ENCODE measurements around the gene CHST15.

The CHST15 gene

GRCh38 chr10:124028700-124029480 lies 64.5 kb downstream of the CHST15 start:
- DNase-seq (ENCODE audit: low read depth): no peak

GRCh38 chr10:124027651-124028050 lies 65.7 kb downstream of the CHST15 start:
- DNase-seq (ENCODE audit: low read depth): no peak

GRCh38 chr10:124027031-124027611 lies 66.3 kb downstream of the CHST15 start:
- no peak for DNase-seq (ENCODE audit: low read depth)

- no peak for DNase-seq (ENCODE audit: low read depth)
Observed at GRCh38 chr10:124026589-124026939, 66.8 kb downstream of the CHST15 start.

- DNase-seq (ENCODE audit: low read depth): no peak
Observed at GRCh38 chr10:124025660-124026588, 67.5 kb downstream of the CHST15 start.

GRCh38 chr10:124025152-124025551 lies 68.2 kb downstream of the CHST15 start:
- DNase-seq (ENCODE audit: low read depth): no peak

GRCh38 chr10:124022066-124022465 lies 71.3 kb downstream of the CHST15 start:
- no peak for DNase-seq (ENCODE audit: low read depth)

- no peak for DNase-seq (ENCODE audit: low read depth)
Observed at GRCh38 chr10:124020981-124021815, 72.2 kb downstream of the CHST15 start.

GRCh38 chr10:124019886-124020797 lies 73.3 kb downstream of the CHST15 start:
- DNase-seq (ENCODE audit: low read depth): no peak

GRCh38 chr10:124018886-124019525 lies 74.4 kb downstream of the CHST15 start:
- DNase-seq (ENCODE audit: low read depth): no peak

- no peak for DNase-seq (ENCODE audit: low read depth)
Observed at GRCh38 chr10:124017729-124018128, 75.7 kb downstream of the CHST15 start.

- no peak for DNase-seq (ENCODE audit: low read depth)
Observed at GRCh38 chr10:124016804-124017375, 76.5 kb downstream of the CHST15 start.

- no peak for DNase-seq (ENCODE audit: low read depth)
Observed at GRCh38 chr10:124015991-124016390, 77.4 kb downstream of the CHST15 start.

- no peak for DNase-seq (ENCODE audit: low read depth)
Observed at GRCh38 chr10:124014416-124015154, 78.8 kb downstream of the CHST15 start.

- no peak for DNase-seq (ENCODE audit: low read depth)
Observed at GRCh38 chr10:124013916-124014315, 79.5 kb downstream of the CHST15 start.

- DNase-seq (ENCODE audit: low read depth): no peak
Observed at GRCh38 chr10:124012991-124013390, 80.4 kb downstream of the CHST15 start.

- no peak for DNase-seq (ENCODE audit: low read depth)
Observed at GRCh38 chr10:124012583-124012982, 80.8 kb downstream of the CHST15 start.

- DNase-seq (ENCODE audit: low read depth): no peak
Observed at GRCh38 chr10:124012066-124012465, 81.3 kb downstream of the CHST15 start.

GRCh38 chr10:124011464-124011863 lies 81.9 kb downstream of the CHST15 start:
- DNase-seq (ENCODE audit: low read depth): no peak
